Endodermal cell (in vitro differentiated cells): ENCODE data around the gene SSX7. TPM values are rescaled to one million over a fixed set of nuclear protein-coding genes. Genes with fewer than 3 reads are reported as not detected.

ENCODE experiments used
- DNase-seq: peaks from one replicate; pipeline ENCODE4 v3.0.0-alpha.2; 2017
- H3K27ac ChIP-seq: 2 replicates; pipeline ENCODE4 v1.5.1; 2013; ENCODE audit warnings: mild to moderate bottlenecking, low read depth, low read length, moderate library complexity
- H3K27me3 ChIP-seq: 2 replicates; pipeline ENCODE4 v1.6.1; 2013; ENCODE audit warnings: mild to moderate bottlenecking, low read length, moderate library complexity; ENCODE audit not compliant: insufficient read depth, control insufficient read depth, poor library complexity, severe bottlenecking
- H3K36me3 ChIP-seq: 2 replicates; pipeline ENCODE4 v1.7.0; 2013; ENCODE audit warnings: mild to moderate bottlenecking, low read length, moderate library complexity; ENCODE audit not compliant: control insufficient read depth, insufficient read depth
- H3K4me1 ChIP-seq: one replicate; pipeline ENCODE4 v1.7.0; 2013; ENCODE audit warnings: low read length; ENCODE audit not compliant: control insufficient read depth, insufficient read depth
- H3K4me3 ChIP-seq: 2 replicates; pipeline ENCODE4 v1.5.1; 2013; ENCODE audit warnings: mild to moderate bottlenecking, low read length, moderate library complexity
- H3K9ac ChIP-seq: 2 replicates; pipeline ENCODE4 v1.6.1; 2013; ENCODE audit warnings: mild to moderate bottlenecking, low read length, moderate library complexity; ENCODE audit not compliant: poor library complexity, severe bottlenecking; ENCODE audit errors: extremely low read depth
- H3K9me3 ChIP-seq: 2 replicates; pipeline ENCODE4 v1.6.1; 2013; ENCODE audit warnings: mild to moderate bottlenecking, low read length, moderate library complexity; ENCODE audit not compliant: control insufficient read depth
- H3K27ac Mint-ChIP-seq: 2 replicates; pipeline ENCODE4 v1.8.0; 2020; ENCODE audit warnings: mixed read lengths
- H3K27me3 Mint-ChIP-seq: 2 replicates; pipeline ENCODE4 v1.8.0; 2021; ENCODE audit warnings: mild to moderate bottlenecking, mixed read lengths; ENCODE audit not compliant: insufficient read depth
- H3K36me3 Mint-ChIP-seq: 2 replicates; pipeline ENCODE4 v1.8.0; 2020; ENCODE audit warnings: low read depth, mixed read lengths
- H3K4me1 Mint-ChIP-seq: 2 replicates; pipeline ENCODE4 v1.8.0; 2020; ENCODE audit warnings: mixed read lengths
- H3K4me3 Mint-ChIP-seq: 2 replicates; pipeline ENCODE4 v1.8.0; 2020; ENCODE audit warnings: mild to moderate bottlenecking, moderate library complexity, mixed read lengths
- H3K9me3 Mint-ChIP-seq: 2 replicates; pipeline ENCODE4 v1.8.0; 2020; ENCODE audit warnings: mild to moderate bottlenecking, mixed read lengths
- WGBS, 2 experiments: methylation state at CpG; one replicate each; pipeline versions ENCODE4 v1.1.5 to v1.1.7; 2013; ENCODE audit warnings: missing lambda C conversion rate in 2 of 2, mixed read lengths in 1 of 2; ENCODE audit not compliant: insufficient coverage in 1 of 2, insufficient read length in 1 of 2; 5-methylcytosine and 5-hydroxymethylcytosine counted together
- total RNA-seq, 2 donors: library from RNA; stranded (reverse); fragmentation: NEBNext Ultra II Directional in 1 of 2; extraction: Animal tissue kit (Norgen Biotek cat#: 25700) in 1 of 2; gene quantifications; 2 replicates in 1 of 2; 3 replicates in 1 of 2; pipeline ENCODE4 v1.2.1, GENCODE V29; 2021
- TF ChIP-seq, protein P1 (sequence below): fragments of 200-600 bp; sonication (generic); conservative IDR thresholded peaks from 2 replicates; pipeline ENCODE4 v1.5.0; 2021; ENCODE audit warnings: antibody characterized with exemption, mild to moderate bottlenecking

The SSX7 gene
- total RNA-seq, 2 donors from 2014 or later, result not detected

DNA sequence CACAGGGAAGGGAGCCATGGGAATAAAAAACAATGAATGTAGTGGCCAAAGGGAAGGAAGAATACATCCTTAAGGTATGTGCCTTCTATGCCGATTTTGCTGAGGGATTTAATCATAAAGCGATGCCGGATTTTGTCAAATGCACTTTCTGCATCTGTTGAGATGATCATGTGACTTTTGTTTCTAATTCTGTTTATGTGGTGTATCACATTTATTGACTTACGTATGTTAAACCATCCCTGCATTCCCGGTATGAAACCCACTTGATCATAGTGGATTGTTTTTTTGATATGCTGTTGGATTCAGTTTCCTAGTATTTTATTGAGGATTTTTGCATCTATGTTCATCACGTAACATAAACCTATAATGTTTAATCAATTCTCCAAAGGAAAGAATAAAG is 60.0 kb downstream of the SSX7 start:
- Mint-ChIP-seq H3K27me3 (peaks cover 10% of the 10 kb centered on the region), H3K36me3 (no peaks in the 10 kb centered on the region), H3K9me3 (peaks cover 46% of the 10 kb centered on the region), H3K4me1 (no peaks in the 10 kb centered on the region), H3K4me3 (no peak overlapping the region), H3K27ac (no peak overlapping the region)
- 92% methylated on average over 3 of the region's 6 CpGs; no CpG with 5 or more reads in 1 of the 2 experiments for WGBS, 2 experiments
- Histone ChIP-seq H3K36me3 (no peaks in the 10 kb centered on the region), H3K4me1 (no peaks in the 10 kb centered on the region), H3K27me3 (no peaks in the 10 kb centered on the region), H3K9me3 (no peaks in the 10 kb centered on the region), H3K4me3 (no peak overlapping the region), H3K9ac (no peak overlapping the region), H3K27ac (no peak overlapping the region)
- DNase-seq, result no peak
- TF ChIP-seq, protein P1, sequence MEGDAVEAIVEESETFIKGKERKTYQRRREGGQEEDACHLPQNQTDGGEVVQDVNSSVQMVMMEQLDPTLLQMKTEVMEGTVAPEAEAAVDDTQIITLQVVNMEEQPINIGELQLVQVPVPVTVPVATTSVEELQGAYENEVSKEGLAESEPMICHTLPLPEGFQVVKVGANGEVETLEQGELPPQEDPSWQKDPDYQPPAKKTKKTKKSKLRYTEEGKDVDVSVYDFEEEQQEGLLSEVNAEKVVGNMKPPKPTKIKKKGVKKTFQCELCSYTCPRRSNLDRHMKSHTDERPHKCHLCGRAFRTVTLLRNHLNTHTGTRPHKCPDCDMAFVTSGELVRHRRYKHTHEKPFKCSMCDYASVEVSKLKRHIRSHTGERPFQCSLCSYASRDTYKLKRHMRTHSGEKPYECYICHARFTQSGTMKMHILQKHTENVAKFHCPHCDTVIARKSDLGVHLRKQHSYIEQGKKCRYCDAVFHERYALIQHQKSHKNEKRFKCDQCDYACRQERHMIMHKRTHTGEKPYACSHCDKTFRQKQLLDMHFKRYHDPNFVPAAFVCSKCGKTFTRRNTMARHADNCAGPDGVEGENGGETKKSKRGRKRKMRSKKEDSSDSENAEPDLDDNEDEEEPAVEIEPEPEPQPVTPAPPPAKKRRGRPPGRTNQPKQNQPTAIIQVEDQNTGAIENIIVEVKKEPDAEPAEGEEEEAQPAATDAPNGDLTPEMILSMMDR, result no peak

Other genes starting within 250 kb of the SSX7 start
- gene XAGE1A, start 159.1 kb downstream of the SSX7 start, total RNA-seq, result not detected
- not detected for gene XAGE1B, start 137.8 kb downstream of the SSX7 start, total RNA-seq
- not detected for gene SSX2, start 52.3 kb upstream of the SSX7 start, total RNA-seq
- gene SSX2B, start 96.4 kb upstream of the SSX7 start, total RNA-seq, result not detected
- not detected for gene SPANXN5, start 142.5 kb upstream of the SSX7 start, total RNA-seq
- not detected for gene XAGE5, start 156.4 kb upstream of the SSX7 start, total RNA-seq
- not detected for gene XAGE3, start 213.2 kb upstream of the SSX7 start, total RNA-seq
- gene FAM156B, start 242.4 kb upstream of the SSX7 start, total RNA-seq, result 10 to 100 TPM; 10.9 to 12.8 TPM